GM19324 (cell line): ENCODE measurements around the gene ZNF236.
"Not testable (repeated sequence)": the region's sequence is repeated elsewhere in the genome, so short reads cannot be mapped to it uniquely, and the experiment has no call there.

Source experiments
- ATAC-seq: cut with Tn5 transposase; IDR thresholded peaks from one replicate; pipeline ENCODE4 v1.9.1; 2021; ENCODE audit warnings: mild to moderate bottlenecking, moderate library complexity; ENCODE audit not compliant: unreplicated experiment, low FRiP score

Gene ZNF236

GRCh38 chr18:76937597-76937996 is 115.2 kb downstream of the ZNF236 start:
- no peak for ATAC-seq

- ATAC-seq: no peak
Observed at GRCh38 chr18:76938619-76939018, 116.3 kb downstream of the ZNF236 start.

GRCh38 chr18:76941284-76941683 is 118.9 kb downstream of the ZNF236 start:
- no peak for ATAC-seq

GRCh38 chr18:76943542-76944339 is 121.4 kb downstream of the ZNF236 start:
- ATAC-seq: no peak

GRCh38 chr18:76944346-76944745 is 122.0 kb downstream of the ZNF236 start:
- not testable (repeated sequence) for ATAC-seq

- no peak for ATAC-seq
Observed at GRCh38 chr18:76948345-76948744, 126.0 kb downstream of the ZNF236 start.

- ATAC-seq: no peak
Observed at GRCh38 chr18:76951456-76952247, 129.3 kb downstream of the ZNF236 start.

- ATAC-seq: no peak
Observed at GRCh38 chr18:76952747-76953146, 130.4 kb downstream of the ZNF236 start.

GRCh38 chr18:76953156-76953555 is 130.8 kb downstream of the ZNF236 start:
- ATAC-seq: no peak

GRCh38 chr18:76953583-76954233 is 131.4 kb downstream of the ZNF236 start:
- no peak for ATAC-seq

GRCh38 chr18:76955524-76956170 is 133.3 kb downstream of the ZNF236 start:
- no peak for ATAC-seq

GRCh38 chr18:76956648-76957047 is 134.3 kb downstream of the ZNF236 start:
- ATAC-seq: no peak

- ATAC-seq: no peak
Observed at GRCh38 chr18:76957384-76958355, 135.3 kb downstream of the ZNF236 start.

- no peak for ATAC-seq
Observed at GRCh38 chr18:76958692-76959341, 136.5 kb downstream of the ZNF236 start.

- ATAC-seq: no peak
Observed at GRCh38 chr18:76959605-76960004, 137.2 kb downstream of the ZNF236 start.

- ATAC-seq: no peak
Observed at GRCh38 chr18:76960528-76961035, 138.2 kb downstream of the ZNF236 start.

GRCh38 chr18:76962851-76963250 is 140.5 kb downstream of the ZNF236 start:
- ATAC-seq: no peak

- no peak for ATAC-seq
Observed at GRCh38 chr18:76963936-76964335, 141.6 kb downstream of the ZNF236 start.
